PFSK-1 (cell line): ENCODE results near the gene C11orf21.

Experiments
- FOXP2 ChIP-seq: optimal IDR thresholded peaks from 2 replicates; pipeline ENCODE3; 2011; ENCODE audit warnings: borderline replicate concordance, control low read depth, inconsistent platforms; ENCODE audit not compliant: insufficient read depth; ENCODE audit errors: extremely low read length, extremely low read depth
- POLR2AphosphoS5 ChIP-seq: IDR thresholded peaks from 2 replicates; pipeline ENCODE4 v1.6.1; 2012; ENCODE audit warnings: low read depth, mild to moderate bottlenecking, control low read depth, low read length, moderate library complexity
- SIN3A ChIP-seq: IDR thresholded peaks from 2 replicates; pipeline ENCODE4 v1.6.1; 2012; ENCODE audit warnings: mild to moderate bottlenecking, low read length, moderate library complexity, borderline replicate concordance; ENCODE audit not compliant: insufficient read depth
- TAF1 ChIP-seq: IDR thresholded peaks from 2 replicates; pipeline ENCODE4 v1.6.1; 2012; ENCODE audit warnings: low read length, control low read depth, borderline replicate concordance; ENCODE audit not compliant: insufficient read depth
- TF ChIP-seq, protein P1 (sequence below), 2 experiments: IDR thresholded peaks; 2 replicates each; pipeline versions ENCODE4 v1.6.1 to v1.8.0; 2011 to 2012; ENCODE audit warnings: low read depth in 2 of 2, low read length in 2 of 2, control low read depth in 1 of 2, inconsistent platforms in 1 of 2, mild to moderate bottlenecking in 1 of 2, moderate library complexity in 1 of 2; ENCODE audit not compliant: insufficient read depth in 1 of 2

Gene C11orf21

DNA sequence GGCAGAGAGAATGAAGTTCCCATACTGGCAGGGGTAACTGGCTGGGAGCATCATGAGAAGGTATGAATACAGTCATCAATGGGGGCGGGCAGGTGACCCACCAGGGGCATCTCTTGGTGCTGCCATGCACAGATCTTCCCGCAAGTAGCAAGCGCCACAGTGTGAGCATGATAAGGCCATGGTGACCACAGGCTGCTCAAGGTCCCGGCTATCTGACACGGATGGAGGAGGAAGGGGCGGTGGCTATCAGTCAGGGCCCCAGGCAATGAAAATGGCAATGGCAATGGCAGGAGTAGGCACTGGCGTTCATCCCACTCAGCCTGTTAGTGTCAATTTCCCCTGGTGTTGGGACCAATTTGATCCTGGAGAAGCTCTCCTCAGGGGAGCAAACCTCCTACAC lies 53.0 kb downstream of the C11orf21 start:
- TF ChIP-seq POLR2AphosphoS5: no peak
- TF ChIP-seq FOXP2: no peak
- no peak for TF ChIP-seq TAF1
- TF ChIP-seq, protein P1, sequence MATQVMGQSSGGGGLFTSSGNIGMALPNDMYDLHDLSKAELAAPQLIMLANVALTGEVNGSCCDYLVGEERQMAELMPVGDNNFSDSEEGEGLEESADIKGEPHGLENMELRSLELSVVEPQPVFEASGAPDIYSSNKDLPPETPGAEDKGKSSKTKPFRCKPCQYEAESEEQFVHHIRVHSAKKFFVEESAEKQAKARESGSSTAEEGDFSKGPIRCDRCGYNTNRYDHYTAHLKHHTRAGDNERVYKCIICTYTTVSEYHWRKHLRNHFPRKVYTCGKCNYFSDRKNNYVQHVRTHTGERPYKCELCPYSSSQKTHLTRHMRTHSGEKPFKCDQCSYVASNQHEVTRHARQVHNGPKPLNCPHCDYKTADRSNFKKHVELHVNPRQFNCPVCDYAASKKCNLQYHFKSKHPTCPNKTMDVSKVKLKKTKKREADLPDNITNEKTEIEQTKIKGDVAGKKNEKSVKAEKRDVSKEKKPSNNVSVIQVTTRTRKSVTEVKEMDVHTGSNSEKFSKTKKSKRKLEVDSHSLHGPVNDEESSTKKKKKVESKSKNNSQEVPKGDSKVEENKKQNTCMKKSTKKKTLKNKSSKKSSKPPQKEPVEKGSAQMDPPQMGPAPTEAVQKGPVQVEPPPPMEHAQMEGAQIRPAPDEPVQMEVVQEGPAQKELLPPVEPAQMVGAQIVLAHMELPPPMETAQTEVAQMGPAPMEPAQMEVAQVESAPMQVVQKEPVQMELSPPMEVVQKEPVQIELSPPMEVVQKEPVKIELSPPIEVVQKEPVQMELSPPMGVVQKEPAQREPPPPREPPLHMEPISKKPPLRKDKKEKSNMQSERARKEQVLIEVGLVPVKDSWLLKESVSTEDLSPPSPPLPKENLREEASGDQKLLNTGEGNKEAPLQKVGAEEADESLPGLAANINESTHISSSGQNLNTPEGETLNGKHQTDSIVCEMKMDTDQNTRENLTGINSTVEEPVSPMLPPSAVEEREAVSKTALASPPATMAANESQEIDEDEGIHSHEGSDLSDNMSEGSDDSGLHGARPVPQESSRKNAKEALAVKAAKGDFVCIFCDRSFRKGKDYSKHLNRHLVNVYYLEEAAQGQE (IDR thresholded peaks at IDR 0.05; ENCODE audit: insufficient read depth in 1 of 2, low read depth in 2 of 2, low read length in 2 of 2): no peak
- TF ChIP-seq SIN3A: no peak

DNA sequence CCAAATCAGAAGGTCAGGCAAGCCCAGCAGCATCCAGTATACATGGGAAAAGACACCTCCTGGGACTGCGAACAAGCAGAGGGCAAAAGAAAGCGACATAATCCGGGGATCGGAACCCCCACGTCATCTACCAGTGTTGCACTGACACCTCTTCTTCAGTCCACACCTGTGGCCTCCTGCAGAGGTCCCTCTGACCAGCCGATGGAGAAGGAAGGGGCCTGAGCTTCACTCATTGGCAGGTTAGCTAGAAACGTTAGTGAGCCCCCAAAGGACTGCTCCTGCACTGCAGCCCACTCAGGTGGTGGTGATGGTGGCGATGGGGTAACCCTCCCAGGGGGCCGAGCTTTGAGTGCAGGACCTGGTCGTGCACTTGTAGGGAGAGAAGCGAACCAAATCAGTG lies 53.5 kb downstream of the C11orf21 start:
- TF ChIP-seq, protein P1 (IDR thresholded peaks at IDR 0.05; ENCODE audit: insufficient read depth in 1 of 2, low read depth in 2 of 2, low read length in 2 of 2): no peak
- TF ChIP-seq TAF1 (no peak), FOXP2 (no peak), POLR2AphosphoS5 (no peak), SIN3A (no peak)

DNA sequence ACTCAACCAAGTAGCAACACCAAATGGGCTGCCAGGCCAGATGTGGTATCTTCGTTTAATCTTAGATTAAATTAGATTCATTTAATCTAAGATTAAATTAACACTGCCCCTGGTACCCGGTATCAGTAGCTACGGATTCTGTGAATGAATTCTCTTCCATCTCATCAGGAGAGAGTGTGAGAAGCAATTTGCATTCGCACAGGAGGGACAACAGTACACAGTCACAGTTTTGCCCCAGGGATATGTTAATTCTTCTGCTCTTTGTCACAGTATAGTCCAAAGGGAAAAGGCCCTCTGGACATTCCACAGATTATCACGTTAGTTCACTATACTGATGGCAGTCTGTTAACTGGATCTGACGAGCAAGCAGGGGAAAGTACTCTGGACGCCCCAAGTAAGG lies 54.2 kb downstream of the C11orf21 start:
- TF ChIP-seq TAF1 (no peak), SIN3A (no peak), POLR2AphosphoS5 (no peak)
